GM18517 (cell line): ENCODE measurements around the gene XPO6.
A peak's percentile ranks its signal among the peaks of the same experiment; 100 is the strongest.
"Not testable (repeated sequence)": the region's sequence is repeated elsewhere in the genome, so short reads cannot be mapped to it uniquely, and the experiment has no call there.

Source experiments
- ATAC-seq: cut with Tn5 transposase; IDR thresholded peaks from one replicate; pipeline ENCODE4 v1.9.1; 2021; ENCODE audit warnings: mild to moderate bottlenecking, moderate library complexity; ENCODE audit not compliant: unreplicated experiment

The XPO6 gene

GRCh38 chr16:28211758-28212531 is at the start of gene XPO6:
Gene XPO6, minus strand, starts transcription at chr16:28211965. Its CDS starts 597 bp downstream, at chr16:28211368.
- peak; percentile 65 for ATAC-seq

GRCh38 chr16:28260193-28260592 is 48.4 kb upstream of the XPO6 start:
- no peak for ATAC-seq

GRCh38 chr16:28259781-28260150 is 48.0 kb upstream of the XPO6 start:
- no peak for ATAC-seq

GRCh38 chr16:28259091-28259780 is 47.5 kb upstream of the XPO6 start:
- no peak for ATAC-seq

- ATAC-seq, result no peak
These were observed 46.8 kb upstream of the XPO6 start for GRCh38 chr16:28258567-28258966.

- no peak for ATAC-seq
These were observed 45.5 kb upstream of the XPO6 start for GRCh38 chr16:28257256-28257655.

- no peak for ATAC-seq
These were observed 44.1 kb upstream of the XPO6 start for GRCh38 chr16:28255838-28256237.

GRCh38 chr16:28254158-28254557 is 42.4 kb upstream of the XPO6 start:
- no peak for ATAC-seq

GRCh38 chr16:28250999-28251398 is 39.2 kb upstream of the XPO6 start:
- ATAC-seq, result no peak

- ATAC-seq, result not testable (repeated sequence)
These were observed 37.7 kb upstream of the XPO6 start for GRCh38 chr16:28249483-28249882.

GRCh38 chr16:28241924-28242323 is 30.2 kb upstream of the XPO6 start:
- ATAC-seq, result no peak

- no peak for ATAC-seq
These were observed 26.1 kb upstream of the XPO6 start for GRCh38 chr16:28237754-28238357.

- no peak for ATAC-seq
These were observed 20.0 kb upstream of the XPO6 start for GRCh38 chr16:28231763-28232162.

GRCh38 chr16:28223909-28224308 is 12.1 kb upstream of the XPO6 start:
- not testable (repeated sequence) for ATAC-seq

GRCh38 chr16:28219777-28220176 is 8.0 kb upstream of the XPO6 start:
- ATAC-seq, result not testable (repeated sequence)

GRCh38 chr16:28219282-28219681 is 7.5 kb upstream of the XPO6 start:
- ATAC-seq, result no peak

GRCh38 chr16:28218109-28218508 is 6.3 kb upstream of the XPO6 start:
- ATAC-seq, result no peak

- ATAC-seq, result no peak
These were observed 5.6 kb upstream of the XPO6 start for GRCh38 chr16:28217326-28217725.

GRCh38 chr16:28213396-28213795 is 1.6 kb upstream of the XPO6 start:
- no peak for ATAC-seq

GRCh38 chr16:28212532-28212873 is 738 bp upstream of the XPO6 start:
- ATAC-seq, result no peak

- ATAC-seq, result no peak
These were observed 681 bp downstream of the XPO6 start for GRCh38 chr16:28210979-28211588.

- ATAC-seq, result no peak
These were observed 1.5 kb downstream of the XPO6 start for GRCh38 chr16:28210264-28210663.
